CD4-positive, alpha-beta T cell treated with Interferon alpha-2 for 1 hour (primary cell): ENCODE data around the gene UIMC1.

Experiments used
- DNase-seq, 2 donors: peaks; one replicate each; pipeline ENCODE4 v3.0.0-alpha.2; 2020 to 2022

Gene UIMC1

GRCh38 chr5:176868126-176868525 is 138.5 kb downstream of the UIMC1 start:
- DNase-seq: no peak

GRCh38 chr5:176866707-176867310 is 139.8 kb downstream of the UIMC1 start:
- no peak for DNase-seq

- DNase-seq: no peak
These were observed 140.6 kb downstream of the UIMC1 start for GRCh38 chr5:176865964-176866363.

GRCh38 chr5:176864755-176865154 is 141.8 kb downstream of the UIMC1 start:
- DNase-seq: no peak

GRCh38 chr5:176863765-176864098 is 142.8 kb downstream of the UIMC1 start:
- no peak for DNase-seq

- no peak for DNase-seq
These were observed 143.4 kb downstream of the UIMC1 start for GRCh38 chr5:176863041-176863764.

- DNase-seq: no peak
These were observed 144.1 kb downstream of the UIMC1 start for GRCh38 chr5:176862330-176862995.

- no peak for DNase-seq
These were observed 145.3 kb downstream of the UIMC1 start for GRCh38 chr5:176861276-176861675.

- no peak for DNase-seq
These were observed 146.2 kb downstream of the UIMC1 start for GRCh38 chr5:176860381-176860780.

GRCh38 chr5:176859916-176860315 is 146.7 kb downstream of the UIMC1 start:
- no peak for DNase-seq

GRCh38 chr5:176857894-176858273 is 148.7 kb downstream of the UIMC1 start:
- no peak for DNase-seq

GRCh38 chr5:176857216-176857893 is 149.2 kb downstream of the UIMC1 start:
- DNase-seq: no peak

- no peak for DNase-seq
These were observed 149.8 kb downstream of the UIMC1 start for GRCh38 chr5:176856746-176857145.

GRCh38 chr5:176855598-176855997 is 151.0 kb downstream of the UIMC1 start:
- DNase-seq: no peak
